ENCODE results near the gene ATOH8.
A peak's percentile ranks its signal among the peaks of the same experiment; 100 is the strongest.
"Not testable (repeated sequence)": the region's sequence is repeated elsewhere in the genome, so short reads cannot be mapped to it uniquely, and the experiment has no call there.

The ATOH8 gene, protein sequence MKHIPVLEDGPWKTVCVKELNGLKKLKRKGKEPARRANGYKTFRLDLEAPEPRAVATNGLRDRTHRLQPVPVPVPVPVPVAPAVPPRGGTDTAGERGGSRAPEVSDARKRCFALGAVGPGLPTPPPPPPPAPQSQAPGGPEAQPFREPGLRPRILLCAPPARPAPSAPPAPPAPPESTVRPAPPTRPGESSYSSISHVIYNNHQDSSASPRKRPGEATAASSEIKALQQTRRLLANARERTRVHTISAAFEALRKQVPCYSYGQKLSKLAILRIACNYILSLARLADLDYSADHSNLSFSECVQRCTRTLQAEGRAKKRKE

DNA sequence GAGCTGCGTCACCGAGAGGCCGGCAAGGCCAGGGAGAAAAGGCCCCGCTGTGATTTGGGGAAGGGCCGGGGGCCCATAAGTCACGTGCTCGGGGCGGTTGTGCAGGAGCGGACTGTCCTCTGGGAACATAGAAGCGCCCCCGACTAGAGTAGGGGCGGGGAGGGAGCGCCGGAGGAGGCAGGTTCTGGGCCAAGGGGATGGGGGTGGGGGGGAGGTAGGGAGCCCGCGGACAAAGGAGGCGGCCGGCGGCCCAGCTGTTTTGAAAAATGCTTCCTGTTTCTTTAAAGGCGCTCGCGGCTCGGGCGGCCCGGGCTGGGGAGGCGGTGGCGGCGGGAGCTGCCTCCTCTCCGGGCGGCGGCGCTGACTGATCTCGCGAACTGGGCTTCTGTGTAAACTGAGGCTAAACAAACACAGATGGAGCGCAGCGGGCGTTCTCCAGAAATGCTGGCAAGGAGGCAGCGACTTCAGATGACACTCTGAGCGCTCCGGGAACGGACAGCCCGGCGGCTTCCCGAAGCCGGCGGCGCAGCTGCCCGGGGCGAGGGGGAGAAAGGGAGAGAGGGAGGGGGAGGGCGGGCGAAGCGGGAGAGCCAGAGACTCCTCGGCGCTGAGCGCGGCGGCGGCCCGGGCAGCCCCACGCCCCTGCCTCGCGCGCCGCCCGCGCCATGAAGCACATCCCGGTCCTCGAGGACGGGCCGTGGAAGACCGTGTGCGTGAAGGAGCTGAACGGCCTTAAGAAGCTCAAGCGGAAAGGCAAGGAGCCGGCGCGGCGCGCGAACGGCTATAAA is at the start of gene ATOH8:
TSS of gene ATOH8 (plus strand) at position 467 of the 788 bp plus-strand sequence. CDS start at position 666, 199 bp downstream.
- DNase-seq (ENCODE audit: low spot score): peak; percentile 69

DNA sequence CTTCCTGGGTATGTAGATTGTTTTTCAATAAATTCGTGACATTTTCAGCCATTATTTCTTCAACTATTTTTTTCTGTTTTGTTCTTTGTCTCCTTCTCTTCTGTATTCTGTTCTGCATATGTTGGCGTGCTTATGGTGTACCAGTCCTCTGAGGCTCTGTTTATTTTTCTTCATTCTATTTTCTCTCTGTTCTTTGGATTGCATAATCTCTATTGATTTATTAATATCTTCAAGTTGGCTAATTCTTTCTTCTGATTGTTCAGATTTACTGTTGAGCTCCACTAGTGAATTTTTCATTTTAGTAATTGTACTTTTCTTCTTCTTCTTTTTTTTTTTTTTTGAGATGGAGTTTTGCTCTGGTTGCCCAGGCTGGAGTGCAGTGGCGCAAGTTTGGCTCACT is 49.8 kb upstream of the ATOH8 start:
- DNase-seq (ENCODE audit: low spot score): no peak

DNA sequence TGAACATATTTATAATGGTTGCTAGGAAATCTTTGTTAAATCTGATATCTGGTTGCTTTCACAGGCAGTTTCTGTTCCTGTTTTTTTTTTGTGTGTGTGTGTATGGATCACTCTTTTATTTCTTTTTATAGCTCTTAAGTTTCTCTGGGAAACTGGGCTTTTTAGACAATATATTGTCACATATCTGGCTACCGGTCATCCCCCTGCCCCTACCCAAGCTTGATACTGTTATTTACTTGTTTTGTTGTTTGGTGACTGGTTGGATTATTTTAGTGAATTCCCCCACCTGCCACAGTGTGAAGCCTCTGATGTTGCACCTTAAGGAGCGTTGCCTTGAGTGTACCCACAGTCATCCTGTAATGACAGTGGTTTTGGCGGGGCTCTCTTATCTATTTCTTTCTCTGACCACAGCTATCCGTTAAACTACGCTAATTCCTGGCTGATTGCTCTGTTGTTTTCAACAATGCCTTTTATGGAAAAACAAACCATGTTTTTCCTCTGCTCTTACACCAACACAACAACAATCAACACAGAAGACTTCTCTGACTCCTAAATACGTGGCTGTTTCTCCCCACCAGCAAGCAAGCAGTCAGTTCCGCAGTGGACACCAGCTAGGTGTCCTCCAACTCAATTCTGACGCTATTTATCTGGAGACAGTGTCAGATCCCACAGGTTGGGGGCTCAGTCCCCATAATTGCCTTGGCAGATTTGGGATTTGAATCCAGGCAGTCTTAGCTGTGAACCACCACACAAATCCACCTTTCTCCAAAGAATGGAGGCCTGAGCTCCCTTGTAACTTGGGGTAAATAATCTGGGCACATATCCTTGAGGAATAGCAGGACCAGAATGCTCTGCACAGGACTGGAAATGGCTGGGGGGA is 48.8 kb upstream of the ATOH8 start:
- DNase-seq (ENCODE audit: low spot score): no peak

DNA sequence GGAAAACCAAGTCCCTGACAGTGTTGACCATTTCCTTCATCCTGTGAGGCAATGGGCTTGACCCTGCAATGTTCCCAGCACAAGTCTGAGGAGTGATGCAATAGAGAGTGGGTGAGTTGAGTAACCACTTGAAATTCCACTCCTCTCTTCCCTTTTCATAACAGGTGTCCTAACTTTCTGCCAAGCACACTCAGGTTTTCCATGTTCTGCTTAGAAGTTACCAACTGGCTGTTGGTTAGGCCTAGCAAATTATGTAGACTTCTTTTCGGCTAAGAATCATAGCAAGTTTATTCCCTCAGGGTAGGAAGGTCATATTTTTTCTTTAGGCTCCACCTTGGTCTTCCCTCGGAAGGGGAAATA is 48.1 kb upstream of the ATOH8 start:
- no peak for DNase-seq (ENCODE audit: low spot score)

DNA sequence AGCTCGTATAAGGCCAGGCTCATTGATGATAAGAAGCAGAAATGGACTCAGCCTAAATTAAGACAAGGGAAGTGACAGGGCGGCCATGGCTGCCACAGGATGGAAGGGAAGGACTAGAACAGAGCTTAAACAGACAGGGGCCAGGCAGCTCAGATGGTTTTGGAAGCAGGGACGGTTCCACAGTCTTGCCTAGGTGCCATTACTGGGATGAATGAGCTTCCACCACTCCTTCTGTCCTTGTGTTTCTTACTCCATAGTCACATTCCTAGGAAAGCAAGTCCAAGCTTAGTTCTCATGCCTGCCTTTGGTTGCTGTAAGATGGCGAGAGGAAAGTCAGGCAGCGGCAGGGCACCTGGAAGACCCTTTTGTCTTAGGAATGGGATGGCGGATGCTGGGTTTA is 47.7 kb upstream of the ATOH8 start:
- DNase-seq (ENCODE audit: low spot score): no peak

DNA sequence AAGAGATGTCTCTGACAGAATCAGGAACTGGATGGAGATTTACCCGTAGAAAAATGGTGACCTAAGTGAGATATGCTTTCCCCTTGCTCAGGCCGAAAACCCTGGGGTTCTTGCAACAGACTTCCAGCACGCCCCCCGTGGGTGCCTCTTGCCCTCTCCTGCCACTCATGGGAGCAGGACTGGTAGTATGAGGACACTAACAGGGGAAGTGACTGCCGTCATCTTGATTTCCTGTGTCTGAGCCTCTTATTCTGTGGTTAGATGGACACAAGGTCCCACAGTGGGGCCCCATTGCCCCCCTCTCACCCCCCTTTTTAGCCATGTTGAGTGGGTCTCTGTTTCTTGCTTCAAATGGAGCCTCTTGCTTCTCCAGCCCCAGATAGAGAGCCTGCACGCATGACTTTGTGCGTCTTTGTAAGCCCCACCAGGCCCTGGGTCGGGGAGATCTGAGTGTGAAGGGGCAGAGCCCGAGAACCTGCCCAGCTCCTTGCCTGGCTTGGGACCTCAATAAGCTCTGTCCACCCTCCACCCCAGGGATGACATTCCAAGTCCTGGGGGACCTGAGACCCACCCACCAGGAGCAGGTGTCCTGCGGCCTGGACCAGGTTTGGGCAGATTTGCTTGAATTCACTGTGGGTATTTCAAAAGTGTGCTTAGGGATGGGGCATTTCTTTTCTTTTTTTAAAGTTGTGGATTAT is 47.0 kb upstream of the ATOH8 start:
- DNase-seq (ENCODE audit: low spot score): no peak

DNA sequence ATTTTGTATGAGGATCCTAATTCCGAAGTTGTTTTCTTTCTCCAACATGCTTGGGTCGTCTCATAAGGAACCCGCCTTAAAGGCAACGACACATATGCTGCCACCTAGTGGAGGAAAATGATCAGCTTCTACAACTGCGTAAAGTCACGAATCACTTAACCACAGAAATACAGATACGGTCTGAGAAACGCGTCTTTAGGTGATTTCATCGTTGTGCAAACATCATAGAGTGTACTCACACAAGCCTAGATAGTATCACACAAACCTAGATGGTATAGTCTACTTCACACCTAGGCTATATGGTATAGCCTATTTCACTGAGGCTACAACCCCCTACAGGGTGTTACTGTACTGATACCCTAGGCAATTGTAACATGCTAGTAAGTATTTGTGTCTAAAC is 46.5 kb upstream of the ATOH8 start:
- peak; percentile 75 for DNase-seq (ENCODE audit: low spot score)

DNA sequence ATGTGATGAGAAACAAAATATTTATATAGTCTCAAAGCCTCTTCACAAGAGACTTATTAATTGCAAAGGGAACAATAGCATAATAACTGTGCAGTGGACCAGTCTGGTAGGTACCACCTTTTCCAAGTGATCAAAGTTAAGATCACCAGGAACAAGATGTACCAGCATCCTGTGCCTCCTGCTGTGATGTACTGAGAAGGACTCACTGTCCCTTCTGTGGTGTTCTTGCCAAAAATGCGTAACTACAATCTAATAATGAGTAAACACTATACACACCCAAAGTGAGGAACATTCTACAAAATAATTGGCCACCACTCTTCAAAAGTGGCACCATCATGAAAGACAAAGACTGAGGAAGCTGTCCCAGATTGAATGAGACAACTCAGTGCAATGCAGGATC is 45.1 kb upstream of the ATOH8 start:
- no peak for DNase-seq (ENCODE audit: low spot score)

DNA sequence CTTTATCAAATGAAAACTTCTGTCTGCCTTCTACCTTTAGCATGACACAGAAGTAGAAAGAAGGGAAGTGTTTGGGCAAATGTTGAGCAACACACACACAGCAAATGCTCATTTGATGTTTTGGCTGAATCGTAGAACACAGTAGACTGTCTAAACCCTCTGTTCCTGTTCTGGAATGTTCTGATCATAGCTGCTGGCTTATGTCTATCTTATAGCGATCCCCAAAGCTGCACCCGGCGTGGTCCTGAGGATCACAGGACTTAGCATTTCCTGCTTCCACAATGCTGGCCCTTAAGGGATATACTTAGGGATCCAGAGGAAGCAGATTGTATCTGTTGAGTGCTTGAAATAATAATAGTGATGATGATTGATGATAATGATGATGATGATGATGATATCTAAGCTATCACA is 44.4 kb upstream of the ATOH8 start:
- DNase-seq (ENCODE audit: low spot score): no peak

DNA sequence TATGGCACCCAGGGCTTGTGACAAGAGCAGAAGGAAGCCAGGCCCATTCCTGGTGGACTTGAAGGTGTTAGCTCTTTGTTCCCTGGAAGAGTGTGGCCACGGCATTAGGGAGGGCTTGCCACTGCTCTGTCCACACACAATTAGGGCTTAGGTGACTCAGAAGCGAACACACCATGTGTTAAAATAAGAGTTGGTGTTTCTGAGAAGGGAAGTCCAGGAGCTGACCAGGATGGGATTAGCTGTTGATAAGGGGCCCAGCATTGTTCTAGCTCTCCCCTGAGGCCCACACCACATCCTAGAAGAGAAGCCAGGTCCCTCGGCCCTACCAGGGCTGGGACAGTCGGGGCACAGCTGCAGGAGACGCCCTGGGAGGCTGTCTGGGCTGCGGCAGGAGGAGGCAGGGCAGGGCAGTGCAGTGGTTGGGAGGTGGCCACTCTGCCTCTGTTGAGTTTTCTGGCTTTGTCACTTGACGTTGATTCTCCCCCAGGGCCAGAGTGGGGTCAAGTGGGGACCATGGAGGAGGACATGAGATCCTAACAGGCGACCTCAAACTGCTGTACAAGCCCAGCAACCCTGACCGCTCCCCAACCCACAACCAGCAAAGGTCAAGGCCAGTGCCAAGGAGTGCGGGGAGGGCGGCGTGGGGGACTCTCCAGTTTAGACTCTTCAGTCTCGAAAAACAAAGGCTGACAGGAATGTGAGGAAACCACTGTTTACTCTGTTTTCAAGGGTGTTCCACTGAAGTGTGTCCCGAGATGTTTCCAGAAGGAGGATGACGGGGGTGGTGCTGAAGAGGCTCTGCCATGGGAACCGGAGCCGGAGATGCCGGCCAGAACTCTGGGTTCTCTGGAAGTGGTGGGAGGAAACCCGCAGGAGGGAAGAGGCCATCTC is 42.9 kb upstream of the ATOH8 start:
- DNase-seq (ENCODE audit: low spot score): no peak

DNA sequence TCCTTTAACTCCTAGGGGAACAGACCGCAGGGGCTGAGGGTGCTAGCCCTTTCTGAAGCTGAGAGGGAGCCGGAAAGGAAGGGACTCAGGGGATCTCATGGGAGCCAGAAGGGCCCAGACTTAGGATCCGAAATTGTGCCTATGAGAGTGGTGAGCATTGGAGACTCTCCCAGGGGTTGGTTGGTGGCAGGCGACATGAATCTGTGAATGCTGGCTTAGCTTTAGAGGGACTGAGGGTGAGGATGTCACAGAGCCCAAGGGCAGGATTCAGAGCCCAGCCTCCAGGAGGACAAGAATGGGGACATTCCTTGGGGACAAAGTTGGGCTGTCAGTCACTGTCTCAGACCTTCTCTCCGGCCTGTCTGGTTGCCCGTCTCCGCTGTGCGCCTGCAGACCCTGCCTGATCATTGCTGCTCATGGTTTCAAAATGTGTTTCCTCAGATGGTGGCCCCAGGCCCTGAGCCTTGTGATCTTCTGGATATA is 42.2 kb upstream of the ATOH8 start:
- DNase-seq (ENCODE audit: low spot score): no peak

DNA sequence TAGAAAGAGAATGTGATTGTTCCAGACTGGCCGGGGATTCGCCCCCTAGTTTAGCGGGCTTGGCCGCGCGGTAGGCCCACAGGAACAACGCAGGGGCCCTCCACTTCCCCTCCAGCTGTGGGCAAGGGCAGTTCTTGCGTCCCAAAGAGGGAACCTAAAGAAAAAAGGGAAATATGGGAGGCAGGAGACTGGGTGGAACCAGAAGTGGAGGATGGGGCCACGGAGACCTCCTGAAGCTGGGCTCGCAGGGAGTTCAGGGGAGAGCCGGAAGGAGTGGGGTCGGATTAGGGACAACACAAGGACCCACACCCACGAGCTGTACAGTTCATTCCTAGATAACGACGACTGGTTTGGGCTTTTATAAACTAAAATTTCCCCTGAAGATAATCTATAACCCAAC is 41.5 kb upstream of the ATOH8 start:
- no peak for DNase-seq (ENCODE audit: low spot score)

DNA sequence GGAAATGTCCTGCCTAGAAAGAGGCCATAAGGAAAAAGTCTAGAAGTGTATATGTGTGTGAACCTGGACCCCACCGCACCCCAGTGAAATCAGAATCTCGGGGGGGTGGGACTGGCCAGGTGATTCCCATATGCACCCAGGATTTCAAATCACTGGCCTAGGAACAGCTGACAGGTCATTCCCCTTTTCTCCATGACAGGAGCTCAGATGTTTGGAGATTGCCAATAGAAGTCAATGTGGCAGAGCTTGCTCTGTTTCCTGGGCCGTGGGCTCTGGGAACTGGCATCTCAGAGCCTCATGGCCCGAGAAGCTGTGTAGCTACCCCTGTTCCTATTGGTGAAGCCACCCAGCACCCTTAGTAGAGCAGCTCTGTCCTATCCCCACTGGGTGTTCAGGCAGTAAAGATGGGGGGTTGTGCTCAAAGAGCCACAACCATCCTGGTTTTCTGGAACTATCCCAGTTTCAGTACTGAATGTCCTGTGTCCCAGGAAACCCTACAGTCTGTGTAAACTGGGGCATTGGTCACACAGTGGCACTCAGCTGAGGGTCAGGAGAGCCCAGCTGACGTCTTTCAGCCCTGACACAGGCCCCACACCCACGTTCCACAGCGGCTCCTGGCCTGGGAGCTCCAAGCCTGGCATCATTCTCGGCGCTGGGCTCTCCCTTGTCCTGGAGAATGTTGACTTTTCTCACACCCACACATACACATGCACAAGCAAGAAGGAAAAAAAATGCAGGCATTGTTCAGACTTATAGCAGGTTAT is 40.8 kb upstream of the ATOH8 start:
- DNase-seq (ENCODE audit: low spot score): no peak

DNA sequence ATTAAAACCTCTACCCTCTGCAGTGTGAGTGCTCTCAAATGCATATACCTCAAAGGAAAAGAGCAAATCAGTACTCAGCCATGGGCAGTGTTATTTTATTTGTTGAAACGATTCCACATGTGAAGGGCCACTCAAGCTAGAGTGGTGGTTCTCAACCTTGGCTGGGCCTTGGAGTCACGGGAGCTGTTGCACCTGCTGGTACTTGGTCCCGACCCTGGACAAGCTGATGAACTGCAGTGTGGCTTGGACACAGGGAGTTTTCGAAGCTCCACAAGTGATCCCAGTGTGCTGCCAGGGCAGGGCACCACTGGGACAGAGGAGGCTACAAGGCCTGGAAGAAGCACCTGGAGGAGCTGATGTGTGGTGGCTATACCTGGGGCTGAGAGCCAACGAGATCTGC is 40.0 kb upstream of the ATOH8 start:
- DNase-seq (ENCODE audit: low spot score): no peak

DNA sequence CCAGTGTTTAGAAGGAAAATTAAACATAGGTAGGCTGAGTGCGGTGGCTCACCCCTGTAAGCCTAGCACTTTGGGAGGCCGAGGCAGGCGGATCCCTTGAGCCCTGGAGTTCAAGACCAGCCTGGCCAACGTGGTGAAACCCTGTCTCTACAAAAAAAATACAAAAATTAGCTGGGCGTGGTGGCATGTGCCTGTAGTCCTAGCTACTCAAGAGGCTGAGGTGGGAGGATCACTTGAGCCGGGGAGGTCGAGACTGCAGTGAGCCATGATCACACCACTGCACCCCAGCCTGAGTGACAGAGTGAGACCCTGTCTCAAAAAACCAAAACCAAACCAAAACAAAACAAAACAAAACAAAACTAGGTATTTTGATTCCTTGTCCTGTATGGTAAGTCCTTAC is 39.4 kb upstream of the ATOH8 start:
- DNase-seq (ENCODE audit: low spot score): not testable (repeated sequence)

DNA sequence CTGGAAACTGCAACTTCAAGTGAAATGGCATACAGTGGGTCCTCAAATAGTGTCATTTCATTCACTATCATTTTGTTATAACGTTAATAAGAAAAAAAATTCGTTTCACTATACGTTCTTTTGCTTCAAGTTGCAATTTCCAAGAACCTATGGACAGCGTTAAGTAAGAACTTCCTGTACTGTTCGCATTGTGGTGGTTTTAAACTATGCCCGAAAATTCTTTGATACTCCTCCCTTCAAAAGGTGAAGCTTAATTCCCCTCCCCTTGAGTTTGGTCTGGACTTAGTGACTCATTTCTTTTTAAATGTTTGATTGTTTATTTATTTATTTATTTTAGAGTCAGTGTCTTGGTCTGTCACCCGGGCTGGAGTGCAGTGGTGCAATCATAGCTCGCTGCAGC is 39.0 kb upstream of the ATOH8 start:
- DNase-seq (ENCODE audit: low spot score): no peak

DNA sequence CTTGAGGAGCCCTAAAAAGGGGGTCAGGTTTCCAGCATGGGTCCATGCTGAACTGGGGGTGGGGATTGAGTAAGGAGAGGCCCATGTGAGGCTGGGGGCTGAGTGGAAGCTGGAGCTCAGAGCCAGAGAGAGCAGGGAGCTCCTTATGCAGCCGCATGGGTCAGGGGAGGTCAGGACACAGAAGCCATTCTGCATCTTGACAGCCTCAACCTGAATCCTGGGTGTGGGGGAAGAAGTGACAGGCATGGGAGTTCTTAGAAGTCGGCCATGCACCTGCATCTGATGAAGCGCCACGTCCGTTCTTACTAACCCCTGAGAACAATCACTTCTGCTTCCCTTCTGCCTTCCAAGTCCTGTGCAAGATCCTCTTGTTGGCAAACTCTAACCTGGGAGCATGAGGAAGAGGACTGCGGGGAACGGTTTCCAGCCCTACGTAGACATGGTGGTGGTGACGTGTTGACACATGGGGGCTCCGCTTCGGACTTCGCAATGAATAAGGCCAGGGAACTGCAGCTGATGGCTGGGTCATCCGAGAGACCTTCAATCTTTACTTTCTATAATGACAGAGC is 37.4 kb upstream of the ATOH8 start:
- DNase-seq (ENCODE audit: low spot score): no peak

DNA sequence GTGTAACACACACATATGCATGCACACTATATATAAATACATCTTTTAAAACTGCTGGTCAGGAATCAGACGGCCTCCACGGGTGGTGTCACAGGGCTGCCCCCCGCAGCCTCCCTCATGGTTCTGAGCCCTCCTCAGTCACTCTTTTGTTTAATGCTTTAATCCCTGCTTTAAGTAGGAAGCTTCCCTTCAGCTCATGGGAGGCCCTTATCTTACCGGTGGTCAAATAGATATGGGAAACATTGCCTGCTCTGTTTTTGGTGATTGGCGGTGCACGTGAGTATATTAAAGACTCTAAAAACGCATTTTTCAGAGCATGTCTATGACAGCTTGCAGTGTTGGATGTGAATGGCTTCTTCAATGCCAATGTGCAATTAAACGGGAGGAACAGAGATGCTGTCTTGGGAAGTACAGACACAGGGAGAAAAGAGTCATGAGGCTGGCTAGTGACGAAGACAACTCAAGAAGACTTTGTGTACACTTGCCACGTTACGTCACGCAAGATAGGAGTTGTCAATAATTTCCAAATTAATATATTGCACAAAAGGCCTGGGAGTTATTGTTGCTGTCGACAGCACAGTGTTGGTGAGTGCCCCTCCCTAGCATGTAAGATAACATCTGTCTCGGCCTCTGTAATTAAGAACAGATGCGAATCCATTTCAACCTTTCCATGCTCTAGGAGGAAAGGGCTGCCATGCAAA is 36.3 kb upstream of the ATOH8 start:
- DNase-seq (ENCODE audit: low spot score): no peak

DNA sequence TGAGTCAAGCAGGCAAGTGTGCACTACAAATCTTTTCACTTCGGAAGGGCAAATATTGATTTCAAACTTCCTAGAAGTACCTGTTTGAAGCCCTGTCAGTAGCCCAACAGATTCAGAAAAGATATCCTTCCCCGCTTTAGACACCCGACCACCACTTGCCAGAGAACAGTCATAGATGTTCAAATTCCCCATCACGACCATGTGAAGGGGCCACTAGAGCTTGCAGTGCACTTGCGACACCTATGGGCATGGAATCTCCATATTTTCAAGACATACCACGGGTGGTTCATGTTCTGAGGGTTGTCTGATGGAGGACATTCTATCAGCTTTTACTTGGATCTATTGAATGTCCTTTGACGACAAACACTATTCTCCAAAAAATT is 35.8 kb upstream of the ATOH8 start:
- DNase-seq (ENCODE audit: low spot score): no peak

Data from germinal center (tissue), 1 donor.